Pulmonary artery endothelial cell (primary cell): ENCODE data around the gene SPRTN. TPM values are rescaled to one million over a fixed set of nuclear protein-coding genes. Genes with fewer than 3 reads are reported as not detected.

ENCODE experiments used
- total RNA-seq: library from RNA; depleted of rRNA; stranded (reverse); fragments of >200 nt; gene quantifications from 2 replicates; pipeline ENCODE4 v1.2.3, GENCODE V29; 2014

The SPRTN gene
- total RNA-seq, 1 donor from 2014 or later: 19.3 TPM

Other genes starting within 250 kb of the SPRTN start
- gene TRIM67, start 176.2 kb upstream of the SPRTN start, total RNA-seq: not detected in 2 replicates
- 48.9 and 64.3 TPM in 2 replicates for gene GNPAT, start 97.1 kb upstream of the SPRTN start, total RNA-seq
- gene EXOC8, start 441 bp upstream of the SPRTN start, total RNA-seq: 21.2 and 28.9 TPM in 2 replicates
- 72.6 and 73.7 TPM in 2 replicates for gene EGLN1, start 84.0 kb downstream of the SPRTN start, total RNA-seq
- 28.5 and 36.9 TPM in 2 replicates for gene TSNAX, start 190.4 kb downstream of the SPRTN start, total RNA-seq